Dendritic cell treated with granulocyte-macrophage colony-stimulating factor and Interleukin-4, amounts not matched to agents 40 ng/mL and 50 ng/mL, for 4 days (primary cell): ENCODE data around the gene ANAPC2.

Experiments
- H3K27ac Mint-ChIP-seq: one replicate; pipeline ENCODE4 v1.8.0; 2022; ENCODE audit warnings: mild to moderate bottlenecking, mixed read lengths
- H3K27me3 Mint-ChIP-seq: one replicate; pipeline ENCODE4 v1.8.0; 2022; ENCODE audit warnings: mild to moderate bottlenecking, mixed read lengths
- H3K36me3 Mint-ChIP-seq: one replicate; pipeline ENCODE4 v1.8.0; 2022; ENCODE audit warnings: low read depth, mixed read lengths
- H3K4me1 Mint-ChIP-seq: one replicate; pipeline ENCODE4 v1.8.0; 2022; ENCODE audit warnings: low read depth, mixed read lengths
- H3K4me3 Mint-ChIP-seq: one replicate; pipeline ENCODE4 v1.8.0; 2022; ENCODE audit warnings: mild to moderate bottlenecking, moderate library complexity, mixed read lengths
- H3K9me3 Mint-ChIP-seq: one replicate; pipeline ENCODE4 v1.8.0; 2022; ENCODE audit warnings: mixed read lengths
- intact Hi-C: fragments of 100-400 bp; cut with micrococcal nuclease; formaldehyde crosslinking; loops from one replicate; pipeline ENCODE4 v1.15.0; 2022

The ANAPC2 gene

GRCh38 chr9:137166380-137167229 lies 21.8 kb downstream of the ANAPC2 start:
- Mint-ChIP-seq H3K36me3 (no peaks in the 10 kb centered on the region), H3K27me3 (peaks cover 86% of the 10 kb centered on the region), H3K4me3 (no peak overlapping the region), H3K9me3 (no peaks in the 10 kb centered on the region), H3K4me1 (peaks cover 8% of the 10 kb centered on the region), H3K27ac (no peak overlapping the region)
- intact Hi-C loops: no loop called here

- H3K9me3 Mint-ChIP-seq: no peaks in the 10 kb centered on the region
- peaks cover 86% of the 10 kb centered on the region for H3K27me3 Mint-ChIP-seq
- intact Hi-C loops: no loop called here
- no peak overlapping the region for H3K27ac Mint-ChIP-seq
- peaks cover 8% of the 10 kb centered on the region for H3K4me1 Mint-ChIP-seq
- no peak overlapping the region for H3K4me3 Mint-ChIP-seq
- no peaks in the 10 kb centered on the region for H3K36me3 Mint-ChIP-seq
These were observed 23.0 kb downstream of the ANAPC2 start for GRCh38 chr9:137165250-137165836.

- H3K4me3 Mint-ChIP-seq: no peak overlapping the region
- H3K27me3 Mint-ChIP-seq: peaks cover 88% of the 10 kb centered on the region
These were observed 23.8 kb downstream of the ANAPC2 start for GRCh38 chr9:137164370-137165249.

GRCh38 chr9:137163805-137164204 lies 24.6 kb downstream of the ANAPC2 start:
- peaks cover 8% of the 10 kb centered on the region for H3K4me1 Mint-ChIP-seq
- peaks cover 90% of the 10 kb centered on the region for H3K27me3 Mint-ChIP-seq
- intact Hi-C loops: no loop called here
- H3K9me3 Mint-ChIP-seq: no peaks in the 10 kb centered on the region
- no peak overlapping the region for H3K27ac Mint-ChIP-seq
- peak overlapping the region; percentile 62 for H3K4me3 Mint-ChIP-seq
- H3K36me3 Mint-ChIP-seq: no peaks in the 10 kb centered on the region

More at GRCh38 chr9:137164370-137165249, 23.8 kb downstream of the ANAPC2 start:
- Mint-ChIP-seq H3K36me3 (no peaks in the 10 kb centered on the region), H3K27ac (no peak overlapping the region), H3K9me3 (no peaks in the 10 kb centered on the region), H3K4me1 (peaks cover 8% of the 10 kb centered on the region)
- intact Hi-C loops: no loop called here

GRCh38 chr9:137163365-137163715 lies 25.0 kb downstream of the ANAPC2 start:
- Mint-ChIP-seq H3K27ac (no peak overlapping the region), H3K4me3 (peak overlapping the region; percentile 62), H3K4me1 (peaks cover 8% of the 10 kb centered on the region), H3K27me3 (peaks cover 91% of the 10 kb centered on the region), H3K36me3 (no peaks in the 10 kb centered on the region), H3K9me3 (no peaks in the 10 kb centered on the region)
- intact Hi-C loops: no loop called here

- peaks cover 12% of the 10 kb centered on the region for H3K4me1 Mint-ChIP-seq
- peaks cover 91% of the 10 kb centered on the region for H3K27me3 Mint-ChIP-seq
- H3K4me3 Mint-ChIP-seq: peak overlapping the region; percentile 62
- no peaks in the 10 kb centered on the region for H3K36me3 Mint-ChIP-seq
- intact Hi-C loops: no loop called here
- no peak overlapping the region for H3K27ac Mint-ChIP-seq
- no peaks in the 10 kb centered on the region for H3K9me3 Mint-ChIP-seq
These were observed 25.6 kb downstream of the ANAPC2 start for GRCh38 chr9:137162505-137163364.

GRCh38 chr9:137161558-137162486 lies 26.5 kb downstream of the ANAPC2 start:
- Mint-ChIP-seq H3K27ac (no peak overlapping the region), H3K4me3 (no peak overlapping the region), H3K27me3 (peaks cover 92% of the 10 kb centered on the region), H3K36me3 (no peaks in the 10 kb centered on the region), H3K9me3 (no peaks in the 10 kb centered on the region), H3K4me1 (peaks cover 20% of the 10 kb centered on the region)
- intact Hi-C loops: no loop called here

- Mint-ChIP-seq H3K36me3 (no peaks in the 10 kb centered on the region), H3K27me3 (peaks cover 92% of the 10 kb centered on the region), H3K27ac (no peak overlapping the region), H3K4me3 (no peak overlapping the region), H3K4me1 (peaks cover 24% of the 10 kb centered on the region), H3K9me3 (no peaks in the 10 kb centered on the region)
- intact Hi-C loops: no loop called here
These were observed 27.4 kb downstream of the ANAPC2 start for GRCh38 chr9:137160716-137161557.

- no peaks in the 10 kb centered on the region for H3K36me3 Mint-ChIP-seq
- H3K4me1 Mint-ChIP-seq: peaks cover 24% of the 10 kb centered on the region
- intact Hi-C loops: no loop called here
- no peak overlapping the region for H3K4me3 Mint-ChIP-seq
- H3K27me3 Mint-ChIP-seq: peaks cover 92% of the 10 kb centered on the region
- H3K9me3 Mint-ChIP-seq: no peaks in the 10 kb centered on the region
- no peak overlapping the region for H3K27ac Mint-ChIP-seq
These were observed 28.3 kb downstream of the ANAPC2 start for GRCh38 chr9:137160054-137160425.

GRCh38 chr9:137159105-137160053 lies 29.0 kb downstream of the ANAPC2 start:
- H3K27me3 Mint-ChIP-seq: peaks cover 92% of the 10 kb centered on the region
- peaks cover 24% of the 10 kb centered on the region for H3K4me1 Mint-ChIP-seq
- no peak overlapping the region for H3K27ac Mint-ChIP-seq
- intact Hi-C loops: no loop called here
- H3K9me3 Mint-ChIP-seq: no peaks in the 10 kb centered on the region
- no peaks in the 10 kb centered on the region for H3K36me3 Mint-ChIP-seq
- no peak overlapping the region for H3K4me3 Mint-ChIP-seq

- H3K4me1 Mint-ChIP-seq: peaks cover 23% of the 10 kb centered on the region
- no peak overlapping the region for H3K4me3 Mint-ChIP-seq
- intact Hi-C loops: no loop called here
- peaks cover 88% of the 10 kb centered on the region for H3K27me3 Mint-ChIP-seq
- H3K36me3 Mint-ChIP-seq: no peaks in the 10 kb centered on the region
- H3K9me3 Mint-ChIP-seq: no peaks in the 10 kb centered on the region
- H3K27ac Mint-ChIP-seq: no peak overlapping the region
These were observed 29.7 kb downstream of the ANAPC2 start for GRCh38 chr9:137158625-137159024.
